ENCODE data around the gene SLC35D2.
"Not testable (repeated sequence)": the region's sequence is repeated elsewhere in the genome, so short reads cannot be mapped to it uniquely, and the experiment has no call there.

Gene SLC35D2

GRCh38 chr9:96375507-96375906 is 8.0 kb downstream of the SLC35D2 start:
- not testable (repeated sequence) for H3K27me3 ChIP-seq (ENCODE audit: control insufficient read depth, insufficient read depth, low read length); H3K36me3 ChIP-seq (ENCODE audit: control insufficient read depth, insufficient read depth, low read length)

GRCh38 chr9:96367943-96368342 is 15.6 kb downstream of the SLC35D2 start:
- Histone ChIP-seq H3K4me1 (ENCODE audit: control insufficient read depth, insufficient read depth, low read length) (peaks cover 14% of the 10 kb centered on the region), H3K36me3 (ENCODE audit: control insufficient read depth, insufficient read depth, low read length) (no peaks in the 10 kb centered on the region), H3K27me3 (ENCODE audit: control insufficient read depth, insufficient read depth, low read length) (no peaks in the 10 kb centered on the region), H3K9me3 (ENCODE audit: control insufficient read depth, low read length) (no peaks in the 10 kb centered on the region), H3K4me3 (ENCODE audit: low read length) (no peak overlapping the region), H3K9ac (ENCODE audit: low read length) (no peak overlapping the region)

More at GRCh38 chr9:96375507-96375906, 8.0 kb downstream of the SLC35D2 start:
- H3K9me3 ChIP-seq (ENCODE audit: control insufficient read depth, low read length); H3K9ac ChIP-seq (ENCODE audit: low read length); H3K4me3 ChIP-seq (ENCODE audit: low read length): not testable (repeated sequence)
- H3K4me1 ChIP-seq (ENCODE audit: control insufficient read depth, insufficient read depth, low read length) = peaks cover 13% of the 10 kb centered on the region

GRCh38 chr9:96363175-96363967 is 20.1 kb downstream of the SLC35D2 start:
- H3K9me3 ChIP-seq (ENCODE audit: control insufficient read depth, low read length) = no peaks in the 10 kb centered on the region
- H3K4me3 ChIP-seq (ENCODE audit: low read length) = no peak overlapping the region
- peaks cover 4% of the 10 kb centered on the region for H3K4me1 ChIP-seq (ENCODE audit: control insufficient read depth, insufficient read depth, low read length)
- no peaks in the 10 kb centered on the region for H3K27me3 ChIP-seq (ENCODE audit: control insufficient read depth, insufficient read depth, low read length)
- H3K9ac ChIP-seq (ENCODE audit: low read length) = no peak overlapping the region
- peaks cover 9% of the 10 kb centered on the region for H3K36me3 ChIP-seq (ENCODE audit: control insufficient read depth, insufficient read depth, low read length)

GRCh38 chr9:96362119-96362518 is 21.4 kb downstream of the SLC35D2 start:
- not testable (repeated sequence) for H3K9ac ChIP-seq (ENCODE audit: low read length); H3K9me3 ChIP-seq (ENCODE audit: control insufficient read depth, low read length); H3K4me1 ChIP-seq (ENCODE audit: control insufficient read depth, insufficient read depth, low read length); H3K27me3 ChIP-seq (ENCODE audit: control insufficient read depth, insufficient read depth, low read length); H3K4me3 ChIP-seq (ENCODE audit: low read length); H3K36me3 ChIP-seq (ENCODE audit: control insufficient read depth, insufficient read depth, low read length)

GRCh38 chr9:96361668-96362067 is 21.8 kb downstream of the SLC35D2 start:
- Histone ChIP-seq H3K9me3 (ENCODE audit: control insufficient read depth, low read length) (no peaks in the 10 kb centered on the region), H3K4me3 (ENCODE audit: low read length) (no peak overlapping the region), H3K9ac (ENCODE audit: low read length) (no peak overlapping the region), H3K4me1 (ENCODE audit: control insufficient read depth, insufficient read depth, low read length) (peaks cover under 1% of the 10 kb centered on the region), H3K27me3 (ENCODE audit: control insufficient read depth, insufficient read depth, low read length) (no peaks in the 10 kb centered on the region), H3K36me3 (ENCODE audit: control insufficient read depth, insufficient read depth, low read length) (peaks cover 9% of the 10 kb centered on the region)

- H3K36me3 ChIP-seq (ENCODE audit: control insufficient read depth, insufficient read depth, low read length) = peaks cover 9% of the 10 kb centered on the region
These were observed 22.5 kb downstream of the SLC35D2 start for GRCh38 chr9:96360976-96361375.

GRCh38 chr9:96360523-96360922 is 23.0 kb downstream of the SLC35D2 start:
- not testable (repeated sequence) for H3K4me1 ChIP-seq (ENCODE audit: control insufficient read depth, insufficient read depth, low read length); H3K4me3 ChIP-seq (ENCODE audit: low read length); H3K27me3 ChIP-seq (ENCODE audit: control insufficient read depth, insufficient read depth, low read length); H3K36me3 ChIP-seq (ENCODE audit: control insufficient read depth, insufficient read depth, low read length); H3K9ac ChIP-seq (ENCODE audit: low read length); H3K9me3 ChIP-seq (ENCODE audit: control insufficient read depth, low read length)

More at GRCh38 chr9:96360976-96361375, 22.5 kb downstream of the SLC35D2 start:
- no peaks in the 10 kb centered on the region for H3K27me3 ChIP-seq (ENCODE audit: control insufficient read depth, insufficient read depth, low read length)
- no peaks in the 10 kb centered on the region for H3K4me1 ChIP-seq (ENCODE audit: control insufficient read depth, insufficient read depth, low read length)
- H3K4me3 ChIP-seq (ENCODE audit: low read length) = no peak overlapping the region
- no peaks in the 10 kb centered on the region for H3K9me3 ChIP-seq (ENCODE audit: control insufficient read depth, low read length)
- H3K9ac ChIP-seq (ENCODE audit: low read length) = no peak overlapping the region

GRCh38 chr9:96350866-96351265 is 32.6 kb downstream of the SLC35D2 start:
- Histone ChIP-seq H3K4me1 (ENCODE audit: control insufficient read depth, insufficient read depth, low read length) (no peaks in the 10 kb centered on the region), H3K9ac (ENCODE audit: low read length) (no peak overlapping the region), H3K36me3 (ENCODE audit: control insufficient read depth, insufficient read depth, low read length) (peaks cover 1% of the 10 kb centered on the region), H3K27me3 (ENCODE audit: control insufficient read depth, insufficient read depth, low read length) (no peaks in the 10 kb centered on the region), H3K9me3 (ENCODE audit: control insufficient read depth, low read length) (no peaks in the 10 kb centered on the region), H3K4me3 (ENCODE audit: low read length) (no peak overlapping the region)

- peaks cover 5% of the 10 kb centered on the region for H3K36me3 ChIP-seq (ENCODE audit: control insufficient read depth, insufficient read depth, low read length)
- no peak overlapping the region for H3K9ac ChIP-seq (ENCODE audit: low read length)
- no peak overlapping the region for H3K4me3 ChIP-seq (ENCODE audit: low read length)
- no peaks in the 10 kb centered on the region for H3K27me3 ChIP-seq (ENCODE audit: control insufficient read depth, insufficient read depth, low read length)
- peaks cover 11% of the 10 kb centered on the region for H3K4me1 ChIP-seq (ENCODE audit: control insufficient read depth, insufficient read depth, low read length)
- no peaks in the 10 kb centered on the region for H3K9me3 ChIP-seq (ENCODE audit: control insufficient read depth, low read length)
These were observed 35.2 kb downstream of the SLC35D2 start for GRCh38 chr9:96348261-96348660.

GRCh38 chr9:96345551-96345950 is 38.0 kb downstream of the SLC35D2 start:
- Histone ChIP-seq H3K9ac (ENCODE audit: low read length) (no peak overlapping the region), H3K9me3 (ENCODE audit: control insufficient read depth, low read length) (no peaks in the 10 kb centered on the region), H3K4me1 (ENCODE audit: control insufficient read depth, insufficient read depth, low read length) (peaks cover 25% of the 10 kb centered on the region), H3K27me3 (ENCODE audit: control insufficient read depth, insufficient read depth, low read length) (no peaks in the 10 kb centered on the region), H3K4me3 (ENCODE audit: low read length) (no peak overlapping the region), H3K36me3 (ENCODE audit: control insufficient read depth, insufficient read depth, low read length) (peaks cover 10% of the 10 kb centered on the region)

- Histone ChIP-seq H3K9ac (ENCODE audit: low read length) (no peak overlapping the region), H3K4me3 (ENCODE audit: low read length) (no peak overlapping the region), H3K27me3 (ENCODE audit: control insufficient read depth, insufficient read depth, low read length) (no peaks in the 10 kb centered on the region), H3K4me1 (ENCODE audit: control insufficient read depth, insufficient read depth, low read length) (peaks cover 29% of the 10 kb centered on the region), H3K9me3 (ENCODE audit: control insufficient read depth, low read length) (no peaks in the 10 kb centered on the region), H3K36me3 (ENCODE audit: control insufficient read depth, insufficient read depth, low read length) (peaks cover 10% of the 10 kb centered on the region)
These were observed 38.9 kb downstream of the SLC35D2 start for GRCh38 chr9:96344458-96345180.

- no peaks in the 10 kb centered on the region for H3K27me3 ChIP-seq (ENCODE audit: control insufficient read depth, insufficient read depth, low read length)
- peaks cover 29% of the 10 kb centered on the region for H3K4me1 ChIP-seq (ENCODE audit: control insufficient read depth, insufficient read depth, low read length)
- H3K9ac ChIP-seq (ENCODE audit: low read length) = no peak overlapping the region
- peaks cover 10% of the 10 kb centered on the region for H3K36me3 ChIP-seq (ENCODE audit: control insufficient read depth, insufficient read depth, low read length)
- no peak overlapping the region for H3K4me3 ChIP-seq (ENCODE audit: low read length)
- H3K9me3 ChIP-seq (ENCODE audit: control insufficient read depth, low read length) = no peaks in the 10 kb centered on the region
These were observed 39.8 kb downstream of the SLC35D2 start for GRCh38 chr9:96343515-96344360.

All from mucosa of stomach (tissue), 1 donor.